HG03060 (cell line): ENCODE measurements around the gene MAPT.
"Not testable (repeated sequence)": the region's sequence is repeated elsewhere in the genome, so short reads cannot be mapped to it uniquely, and the experiment has no call there.

Experiments used
- ATAC-seq: cut with Tn5 transposase; IDR thresholded peaks from one replicate; pipeline ENCODE4 v1.9.1; 2021; ENCODE audit warnings: low read depth, moderate number of reproducible peaks; ENCODE audit not compliant: unreplicated experiment

Gene MAPT

GRCh38 chr17:46001390-46002310, 107.3 kb downstream of the MAPT start:
- ATAC-seq, result no peak

GRCh38 chr17:46002311-46002972, 108.1 kb downstream of the MAPT start:
- ATAC-seq, result no peak

GRCh38 chr17:46002973-46003316, 108.6 kb downstream of the MAPT start:
- no peak for ATAC-seq

GRCh38 chr17:46003907-46004748, 109.8 kb downstream of the MAPT start:
- ATAC-seq, result no peak

GRCh38 chr17:46006082-46006481, 111.7 kb downstream of the MAPT start:
- ATAC-seq, result not testable (repeated sequence)

- ATAC-seq, result no peak
Observed at GRCh38 chr17:46007461-46007965, 113.2 kb downstream of the MAPT start.

GRCh38 chr17:46008591-46008990, 114.2 kb downstream of the MAPT start:
- ATAC-seq, result no peak

- no peak for ATAC-seq
Observed at GRCh38 chr17:46009681-46010596, 115.6 kb downstream of the MAPT start.

GRCh38 chr17:46010597-46011186, 116.3 kb downstream of the MAPT start:
- no peak for ATAC-seq

- ATAC-seq, result no peak
Observed at GRCh38 chr17:46011711-46012505, 117.6 kb downstream of the MAPT start.

- ATAC-seq, result no peak
Observed at GRCh38 chr17:46012506-46013079, 118.2 kb downstream of the MAPT start.

GRCh38 chr17:46013127-46013501, 118.8 kb downstream of the MAPT start:
- no peak for ATAC-seq

- no peak for ATAC-seq
Observed at GRCh38 chr17:46013502-46014165, 119.3 kb downstream of the MAPT start.

- ATAC-seq, result not testable (repeated sequence)
Observed at GRCh38 chr17:46019408-46019925, 125.1 kb downstream of the MAPT start.

GRCh38 chr17:46020023-46020761, 125.8 kb downstream of the MAPT start:
- ATAC-seq, result no peak

GRCh38 chr17:46020998-46021397, 126.6 kb downstream of the MAPT start:
- no peak for ATAC-seq

- ATAC-seq, result not testable (repeated sequence)
Observed at GRCh38 chr17:46023366-46023765, 129.0 kb downstream of the MAPT start.
